ENCODE measurements around the gene TMEM92.

The TMEM92 gene

GRCh38 chr17:50268026-50268425, 6.2 kb upstream of the TMEM92 start:
- no peaks in the 10 kb centered on the region for H3K9me3 ChIP-seq (ENCODE audit: insufficient read depth, low read length)
- no peaks in the 10 kb centered on the region; the same call in 1 of the 2 replicates for H3K27me3 ChIP-seq (ENCODE audit: low read depth, low read length)
- H3K79me2 ChIP-seq (ENCODE audit: low read length) = no peaks in the 10 kb centered on the region
- H2AFZ ChIP-seq (ENCODE audit: low read depth, low read length) = no peak overlapping the region
- H3K27ac ChIP-seq (ENCODE audit: low read length) = no peak overlapping the region
- H3K4me2 ChIP-seq (ENCODE audit: low read length) = no peak overlapping the region
- peaks cover 10% of the 10 kb centered on the region for H3K4me1 ChIP-seq (ENCODE audit: low read length)
- H4K20me1 ChIP-seq (ENCODE audit: insufficient read depth, low read length) = no peaks in the 10 kb centered on the region
- no peak overlapping the region for H3K9ac ChIP-seq (ENCODE audit: low read length)
- H3K4me3 ChIP-seq (ENCODE audit: low read length) = no peak overlapping the region
- H3K36me3 ChIP-seq (replicated peaks; ENCODE audit: low read depth, low read length) = no peaks in the 10 kb centered on the region
- no peak for TF ChIP-seq EZH2phosphoT487 (IDR thresholded peaks at IDR 0.05; ENCODE audit: low read depth)
- TF ChIP-seq CTCF (IDR thresholded peaks at IDR 0.05; ENCODE audit: low read depth, low read length) = no peak

GRCh38 chr17:50268743-50269275, 5.5 kb upstream of the TMEM92 start:
- Histone ChIP-seq H3K4me2 (ENCODE audit: low read length) (no peak overlapping the region), H3K27me3 (ENCODE audit: low read depth, low read length) (no peaks in the 10 kb centered on the region), H3K36me3 (replicated peaks; ENCODE audit: low read depth, low read length) (no peaks in the 10 kb centered on the region), H3K9me3 (ENCODE audit: insufficient read depth, low read length) (no peaks in the 10 kb centered on the region), H3K9ac (ENCODE audit: low read length) (no peak overlapping the region), H3K27ac (ENCODE audit: low read length) (no peak overlapping the region), H2AFZ (ENCODE audit: low read depth, low read length) (no peak overlapping the region), H3K4me3 (ENCODE audit: low read length) (no peak overlapping the region), H3K4me1 (ENCODE audit: low read length) (peaks cover 15% of the 10 kb centered on the region), H3K79me2 (ENCODE audit: low read length) (no peaks in the 10 kb centered on the region), H4K20me1 (ENCODE audit: insufficient read depth, low read length) (no peaks in the 10 kb centered on the region)
- TF ChIP-seq CTCF (IDR thresholded peaks at IDR 0.05; ENCODE audit: low read depth, low read length) (no peak), EZH2phosphoT487 (IDR thresholded peaks at IDR 0.05; ENCODE audit: low read depth) (no peak)

GRCh38 chr17:50269477-50270434, 4.5 kb upstream of the TMEM92 start:
- Histone ChIP-seq H3K4me1 (ENCODE audit: low read length) (peaks cover 10% of the 10 kb centered on the region), H2AFZ (ENCODE audit: low read depth, low read length) (no peak overlapping the region), H3K4me3 (ENCODE audit: low read length) (no peak overlapping the region), H4K20me1 (ENCODE audit: insufficient read depth, low read length) (no peaks in the 10 kb centered on the region), H3K9ac (ENCODE audit: low read length) (no peak overlapping the region), H3K4me2 (ENCODE audit: low read length) (no peak overlapping the region), H3K36me3 (replicated peaks; ENCODE audit: low read depth, low read length) (no peaks in the 10 kb centered on the region), H3K27me3 (ENCODE audit: low read depth, low read length) (no peaks in the 10 kb centered on the region), H3K27ac (ENCODE audit: low read length) (no peak overlapping the region), H3K9me3 (ENCODE audit: insufficient read depth, low read length) (no peaks in the 10 kb centered on the region), H3K79me2 (ENCODE audit: low read length) (peaks cover 5% of the 10 kb centered on the region)
- TF ChIP-seq CTCF (IDR thresholded peaks at IDR 0.05; ENCODE audit: low read depth, low read length) = peak; percentile 77
- TF ChIP-seq EZH2phosphoT487 (IDR thresholded peaks at IDR 0.05; ENCODE audit: low read depth) = no peak

Measured in OCI-LY3 (cell line).